ENCODE results near the gene MBTD1.
"Not testable (repeated sequence)": the region's sequence is repeated elsewhere in the genome, so short reads cannot be mapped to it uniquely, and the experiment has no call there.

Gene MBTD1

DNA sequence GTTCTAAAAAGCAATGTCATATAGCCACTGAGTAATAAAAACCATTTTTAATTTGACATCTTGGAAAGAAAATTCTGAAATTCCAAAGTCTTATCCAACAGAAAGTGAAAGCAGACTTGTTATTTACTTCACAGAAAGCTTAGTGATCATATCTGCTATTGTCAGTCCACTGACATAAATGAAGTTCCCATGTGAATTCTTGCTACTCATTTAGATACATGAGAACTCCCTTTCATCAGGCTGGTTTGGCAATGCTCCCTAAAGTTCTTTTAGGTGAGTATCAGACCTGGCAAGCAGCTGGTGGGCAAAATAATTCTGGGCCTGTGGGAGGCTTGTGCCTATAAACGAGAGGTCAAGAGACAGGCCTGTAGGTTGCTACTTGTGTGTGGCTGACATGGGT lies 70.2 kb downstream of the MBTD1 start:
- DNase-seq, result no peak

DNA sequence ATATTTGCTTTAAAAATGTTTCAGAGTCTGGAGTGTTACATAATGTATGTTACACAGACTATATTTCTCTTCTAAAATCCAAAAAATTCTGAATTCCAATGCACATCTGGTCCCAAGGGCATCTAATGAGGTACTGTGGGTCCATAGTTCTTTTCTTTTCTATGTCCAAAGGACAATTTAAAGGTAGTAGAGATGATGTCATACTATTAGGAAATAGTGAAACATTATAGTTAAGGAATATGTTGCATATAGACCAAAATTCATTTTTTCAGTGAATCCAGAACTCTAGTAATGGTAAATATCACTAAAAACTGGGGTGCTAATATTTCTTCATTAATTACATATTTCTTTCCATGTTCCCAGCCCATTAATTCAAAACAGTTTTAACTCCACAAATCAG lies 70.7 kb downstream of the MBTD1 start:
- no peak for DNase-seq

DNA sequence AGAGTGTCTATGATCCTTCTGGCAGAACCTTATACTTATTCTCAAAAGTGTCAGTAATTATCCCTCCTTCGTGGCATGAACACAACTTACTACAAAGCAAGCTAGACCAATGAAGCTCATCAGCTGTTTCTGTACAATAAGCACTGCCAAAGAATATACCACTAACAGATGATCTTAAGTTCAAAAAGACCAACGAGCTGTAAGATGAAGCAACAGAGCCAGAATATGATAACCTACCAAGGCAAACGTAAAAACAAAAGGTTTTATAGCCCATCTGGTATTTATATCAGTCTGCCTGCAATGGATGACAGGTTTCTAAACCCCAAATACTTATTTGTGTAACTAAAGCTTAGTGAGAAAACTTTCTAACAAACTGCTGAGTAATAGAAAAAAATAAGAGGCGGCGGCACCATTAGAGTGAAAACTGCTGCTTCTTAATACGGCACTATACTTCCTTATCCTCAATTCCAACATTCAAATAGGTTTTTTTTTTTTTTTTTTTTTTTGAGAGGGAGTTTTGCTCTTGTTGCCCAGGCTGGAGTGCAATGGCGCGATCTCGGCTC lies 71.5 kb downstream of the MBTD1 start:
- DNase-seq, result no peak

DNA sequence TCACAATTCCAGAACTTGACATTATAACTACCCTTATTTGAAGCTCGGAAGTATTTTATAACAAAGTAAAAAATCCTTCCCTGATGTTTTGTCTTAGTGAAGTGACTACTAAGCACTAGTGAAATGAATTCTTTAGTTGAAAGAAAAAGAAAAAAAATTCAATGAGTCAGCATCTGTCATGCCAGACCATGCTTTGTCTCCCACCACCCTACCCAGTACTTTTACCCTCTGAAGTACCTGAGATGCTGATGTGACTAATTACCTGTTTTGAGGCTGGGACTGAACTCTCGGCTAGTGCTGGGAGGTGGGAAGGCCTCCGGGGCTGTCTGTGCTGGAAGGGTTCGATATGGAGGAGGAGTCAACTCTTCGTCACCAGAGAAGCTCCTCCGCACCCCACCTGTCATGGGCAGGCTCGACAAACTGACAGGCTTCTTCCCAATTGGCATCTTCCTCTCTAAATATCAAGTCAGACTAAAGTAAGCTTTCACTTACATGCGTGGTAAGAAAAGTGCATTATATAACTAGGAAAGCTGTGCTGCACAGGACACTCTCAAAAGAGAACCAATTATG lies 74.0 kb downstream of the MBTD1 start:
- DNase-seq, result peak in 15 of 58 donors; percentile 8 to 46 (median 17)

DNA sequence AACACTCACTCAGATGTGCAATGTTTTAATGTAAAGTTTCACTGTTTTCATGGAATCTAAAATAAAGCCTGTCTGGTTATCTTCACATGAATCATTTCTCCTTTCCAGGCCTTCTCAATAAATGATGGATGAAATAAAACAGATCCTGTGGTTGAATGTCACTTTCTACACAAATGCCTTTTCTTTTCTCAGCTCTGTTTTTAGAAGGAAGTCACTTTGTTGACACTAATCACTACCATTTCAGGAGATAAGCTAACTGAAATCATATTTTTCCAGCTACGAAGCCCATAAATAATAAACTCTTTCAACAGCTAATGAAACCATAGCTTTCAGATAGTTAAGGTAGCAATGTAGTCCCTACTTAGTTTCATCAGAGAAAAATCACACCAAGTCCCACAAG lies 75.7 kb downstream of the MBTD1 start:
- no peak for DNase-seq

DNA sequence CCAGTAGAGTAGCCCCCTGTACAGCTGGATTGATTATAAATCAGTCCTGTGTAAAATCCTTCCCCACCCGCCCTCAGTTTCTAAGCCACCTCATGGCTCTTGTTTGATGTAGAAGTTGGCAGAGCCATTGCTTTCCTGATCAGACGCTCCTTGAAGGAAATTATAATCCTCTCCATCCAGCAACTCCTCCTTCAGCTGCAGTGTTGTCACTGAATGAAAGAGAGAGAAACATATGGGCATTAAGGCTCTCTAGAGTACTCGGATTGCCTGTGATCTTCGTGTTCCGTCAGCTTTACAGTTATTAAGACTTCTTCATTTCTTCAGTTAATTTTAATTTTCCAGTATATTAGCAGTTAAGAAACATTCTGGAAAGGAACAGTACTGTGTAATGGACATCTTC lies 79.4 kb downstream of the MBTD1 start:
- DNase-seq, result no peak

DNA sequence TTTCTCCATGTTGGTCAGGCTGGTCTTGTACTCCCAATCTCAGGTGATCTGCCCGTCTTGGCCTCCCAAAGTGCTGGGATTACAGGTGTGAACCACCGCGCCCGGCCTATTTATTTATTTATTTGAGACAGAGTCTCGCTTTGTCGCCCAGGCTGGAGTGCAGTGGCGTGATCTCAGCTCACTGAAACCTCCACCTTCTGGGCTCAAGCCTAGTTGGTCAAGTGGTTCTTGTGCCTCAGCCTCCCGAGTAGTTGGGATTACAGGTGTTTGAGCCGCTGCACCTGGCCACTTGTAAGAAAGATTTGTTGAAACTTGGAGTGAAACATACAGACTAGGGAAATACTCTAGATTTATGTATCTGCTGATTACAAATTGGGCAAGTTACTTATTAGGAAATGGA lies 87.8 kb downstream of the MBTD1 start:
- DNase-seq, result not testable (repeated sequence)

DNA sequence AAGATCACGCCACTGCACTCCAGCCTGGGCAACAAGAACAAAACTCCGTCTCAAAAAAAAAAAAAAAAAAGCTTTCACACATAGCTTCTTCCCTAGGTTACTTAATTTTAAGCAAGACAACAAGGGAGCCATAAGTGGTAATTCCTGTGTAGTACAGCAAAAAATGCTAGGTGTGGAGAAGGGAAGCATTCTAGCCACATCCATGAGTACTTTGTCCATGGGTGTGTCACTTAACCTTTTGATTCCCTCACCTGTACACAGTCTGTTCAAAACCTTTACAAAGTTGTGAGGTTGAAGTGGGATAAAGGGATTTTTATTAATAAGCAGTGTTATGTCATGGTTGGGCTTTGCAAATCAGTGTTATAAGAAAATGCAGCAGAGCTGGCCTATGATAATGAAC lies 89.1 kb downstream of the MBTD1 start:
- no peak for DNase-seq

DNA sequence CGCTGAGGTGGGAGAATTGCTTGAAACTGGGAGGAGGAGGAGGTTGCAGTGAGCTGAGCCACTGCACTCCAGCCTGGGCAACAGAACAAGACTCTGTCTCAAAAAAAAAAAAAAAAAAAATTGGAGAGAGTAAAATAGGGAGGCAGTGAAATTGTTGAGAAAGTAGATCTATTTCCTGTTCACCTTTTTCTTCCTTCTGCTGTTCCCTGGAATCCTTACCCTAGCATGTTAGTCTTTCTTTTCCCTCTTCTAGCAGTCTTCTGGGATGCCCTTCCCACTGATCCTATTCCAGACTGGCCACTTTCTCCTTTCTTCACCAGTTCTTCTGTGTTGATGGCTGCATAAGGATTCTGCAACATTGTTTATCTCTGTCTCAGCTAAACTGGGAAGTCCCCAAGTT lies 90.5 kb downstream of the MBTD1 start:
- no peak for DNase-seq

DNA sequence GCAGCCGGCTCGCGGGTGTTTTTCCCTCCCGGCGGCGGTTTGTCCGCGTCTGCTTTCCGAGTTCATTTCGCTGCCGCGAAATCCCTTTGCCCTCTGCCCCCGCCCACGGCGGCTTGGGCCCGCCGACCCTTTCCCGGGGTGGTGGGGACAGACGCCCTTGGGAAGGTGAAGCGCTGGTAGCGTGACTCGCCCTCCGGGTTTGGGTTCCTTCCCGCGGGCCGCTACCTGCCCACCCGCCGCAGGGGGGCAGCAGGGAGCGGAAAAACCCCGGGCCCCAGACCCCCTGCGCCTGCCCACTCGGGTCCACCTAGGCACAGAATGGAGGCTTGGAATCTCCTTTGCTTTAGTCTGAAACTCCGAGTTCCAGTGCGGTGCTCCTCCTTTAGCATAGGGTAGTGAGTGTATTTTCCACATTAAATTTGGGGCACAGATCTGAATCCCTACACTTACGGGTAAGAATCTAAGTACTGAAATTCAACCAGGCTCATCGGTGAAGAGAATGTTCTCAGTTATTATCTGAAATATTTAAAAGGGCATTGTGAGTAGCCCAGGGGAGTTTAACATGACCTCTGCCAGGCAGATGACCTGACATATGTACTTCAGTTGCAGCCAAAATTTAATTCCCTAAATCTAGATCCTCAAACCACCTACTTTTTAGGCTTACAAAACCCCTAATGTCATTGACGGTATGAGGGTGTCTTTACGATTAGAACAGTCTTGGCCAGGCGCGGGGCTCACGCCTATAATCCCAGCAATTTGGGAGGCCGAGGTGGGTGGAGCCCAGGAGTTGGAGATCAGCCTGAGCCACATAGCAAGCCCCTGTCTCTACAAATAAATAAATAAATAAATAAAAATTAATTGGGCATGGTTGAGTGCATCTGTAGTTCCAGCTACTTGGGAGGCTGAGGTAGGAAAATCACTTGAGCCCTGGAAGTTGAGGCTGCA lies 92.6 kb downstream of the MBTD1 start:
- peak in 27 of 58 donors; percentile 10 to 65 (median 42) for DNase-seq

DNA sequence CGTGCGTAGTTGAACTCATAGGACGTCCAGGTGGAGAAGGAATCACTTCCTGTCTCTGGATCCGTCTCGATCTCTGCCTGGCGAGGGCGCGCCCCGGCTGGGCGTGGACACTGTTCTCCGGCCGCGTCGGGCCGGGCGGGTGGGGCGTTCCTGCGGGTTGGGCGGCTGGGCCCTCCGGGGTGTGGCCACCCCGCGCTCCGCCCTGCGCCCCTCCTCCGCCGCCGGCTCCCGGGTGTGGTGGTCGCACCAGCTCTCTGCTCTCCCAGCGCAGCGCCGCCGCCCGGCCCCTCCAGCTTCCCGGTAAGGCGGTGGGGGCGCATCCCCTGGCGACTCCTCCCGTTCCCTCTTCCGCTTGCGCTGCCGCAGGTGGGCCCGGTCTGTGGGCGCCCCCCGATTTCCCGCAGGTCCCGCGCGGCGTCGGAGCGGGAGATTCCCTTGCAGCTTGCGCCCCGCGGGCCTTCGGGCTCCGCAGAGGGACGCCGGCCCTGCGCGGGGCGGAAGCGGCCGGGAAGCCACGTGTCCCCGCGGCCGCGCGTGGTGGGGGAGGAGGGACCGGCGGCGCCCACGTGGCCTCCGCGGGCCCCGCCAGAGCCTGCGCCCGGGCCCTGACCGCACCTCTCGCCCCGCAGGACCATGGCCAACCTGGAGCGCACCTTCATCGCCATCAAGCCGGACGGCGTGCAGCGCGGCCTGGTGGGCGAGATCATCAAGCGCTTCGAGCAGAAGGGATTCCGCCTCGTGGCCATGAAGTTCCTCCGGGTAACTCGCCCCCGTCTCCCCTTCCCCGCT lies 93.5 kb downstream of the MBTD1 start, which contains the start of gene NME2:
Gene NME2, plus strand, starts transcription at position 214 of the 789 bp plus-strand sequence. Its CDS starts 420 bp downstream, at position 634.
- DNase-seq, result peak in 57 of 58 donors; percentile 8 to 84 (median 68)

DNA sequence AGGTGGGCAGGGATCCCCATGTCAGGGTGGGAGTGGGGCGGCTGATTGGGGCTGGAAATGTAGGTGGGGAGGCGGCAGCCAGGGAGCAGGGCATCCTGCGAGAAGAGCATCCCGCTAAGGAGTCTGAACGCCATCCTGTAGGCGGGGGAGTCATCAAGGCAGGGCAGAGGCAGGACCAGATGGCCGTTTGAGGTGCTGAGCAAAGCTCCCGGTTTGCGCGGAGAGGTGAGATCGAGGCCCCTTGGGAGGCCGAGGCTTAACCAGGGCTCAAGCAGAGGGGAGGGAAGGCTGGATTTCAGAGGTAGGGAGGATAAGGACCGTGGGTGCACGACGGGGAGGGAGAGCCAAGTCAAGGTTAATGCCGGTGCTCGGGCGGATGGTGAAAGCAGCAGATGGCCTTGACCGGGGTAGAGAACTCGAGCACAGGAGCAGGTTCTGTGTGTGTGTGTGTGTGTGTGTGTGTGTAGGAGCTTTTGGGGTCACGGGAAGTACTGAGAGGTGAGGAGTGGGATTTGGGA lies 94.1 kb downstream of the MBTD1 start:
- peak in 2 of 58 donors; percentile 35 to 67 for DNase-seq

DNA sequence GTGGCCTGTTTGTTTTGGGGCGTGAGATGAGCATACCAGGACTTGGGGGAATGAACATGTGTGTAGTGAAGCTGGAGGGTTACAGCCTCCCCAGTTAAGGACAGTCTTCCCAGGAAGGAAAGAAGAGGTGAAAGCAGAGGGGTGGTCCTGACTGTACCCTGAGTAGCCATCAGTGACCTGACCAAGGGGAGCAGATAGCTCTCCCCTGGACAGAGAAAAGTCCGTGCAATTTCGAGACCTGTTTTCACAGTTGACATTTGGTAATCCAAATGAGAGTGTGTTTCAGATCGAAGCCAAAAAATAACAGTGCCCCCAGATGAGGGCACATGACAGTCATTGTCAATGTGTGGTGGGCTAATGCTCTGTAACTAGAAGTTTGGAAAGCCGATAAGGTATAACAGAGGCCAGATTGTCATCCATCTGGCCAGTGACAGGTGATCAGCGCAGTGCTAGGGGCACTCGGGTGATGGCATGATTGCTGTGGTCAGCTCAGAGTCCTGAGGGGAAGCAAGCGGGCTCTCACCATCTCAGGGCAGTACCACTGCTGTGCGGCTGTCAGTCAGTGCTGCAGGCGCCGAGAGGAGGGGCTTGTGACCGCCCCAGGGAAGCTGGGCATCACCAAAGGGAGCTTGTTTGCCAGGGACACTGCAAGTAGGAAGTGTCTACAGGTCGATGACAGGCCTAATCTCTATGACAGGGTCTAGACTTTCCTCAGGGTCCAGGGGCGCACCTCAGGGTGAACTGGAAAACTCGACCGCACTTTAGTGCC lies 94.8 kb downstream of the MBTD1 start:
- DNase-seq, result peak in 2 of 58 donors; percentile 2 to 13

DNA sequence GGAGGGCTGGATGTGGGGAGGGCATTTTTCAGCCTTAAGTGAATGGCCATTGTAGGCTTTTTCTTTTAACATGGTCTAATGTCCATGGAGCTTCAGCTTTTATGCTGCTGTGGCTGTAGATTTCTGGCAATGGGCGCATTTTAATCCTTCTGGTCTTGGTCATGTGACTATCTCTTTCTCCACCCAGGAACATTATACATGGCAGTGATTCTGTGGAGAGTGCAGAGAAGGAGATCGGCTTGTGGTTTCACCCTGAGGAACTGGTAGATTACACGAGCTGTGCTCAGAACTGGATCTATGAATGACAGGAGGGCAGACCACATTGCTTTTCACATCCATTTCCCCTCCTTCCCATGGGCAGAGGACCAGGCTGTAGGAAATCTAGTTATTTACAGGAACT lies 98.3 kb downstream of the MBTD1 start:
- no peak for DNase-seq

DNA sequence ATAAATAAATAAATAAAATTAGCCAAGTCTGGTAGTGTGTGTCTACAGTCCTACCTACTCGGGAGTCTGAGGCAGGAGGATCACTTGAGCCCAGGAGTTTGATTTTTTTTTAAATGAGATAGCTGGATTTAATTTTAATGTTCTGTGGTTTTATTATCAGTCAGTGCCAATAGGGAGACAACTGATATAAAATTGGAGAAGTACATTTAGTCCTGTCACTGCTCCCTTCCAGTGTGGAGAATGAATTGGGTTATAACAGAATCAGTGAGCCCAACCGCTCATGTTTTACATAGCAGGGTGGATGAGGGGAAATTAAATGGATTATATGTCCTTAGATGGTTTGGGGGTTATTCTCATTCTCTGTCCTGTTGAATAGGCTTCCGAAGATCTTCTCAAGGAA lies 100.2 kb downstream of the MBTD1 start:
- no peak for DNase-seq

DNA sequence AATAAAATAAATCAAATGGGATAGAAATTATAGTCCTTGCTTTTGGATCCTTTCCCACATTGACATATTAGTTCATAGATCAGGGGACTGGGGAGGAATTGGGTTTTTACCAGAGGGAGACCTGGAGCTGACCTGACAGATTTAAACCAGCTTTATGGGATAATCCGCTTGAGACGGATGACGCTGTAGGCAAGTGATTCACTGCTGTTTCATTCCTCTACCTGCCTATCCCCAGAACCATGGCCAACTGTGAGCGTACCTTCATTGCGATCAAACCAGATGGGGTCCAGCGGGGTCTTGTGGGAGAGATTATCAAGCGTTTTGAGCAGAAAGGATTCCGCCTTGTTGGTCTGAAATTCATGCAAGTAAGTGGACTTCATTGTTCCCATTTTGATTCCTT lies 104.4 kb downstream of the MBTD1 start:
- DNase-seq, result no peak

DNA sequence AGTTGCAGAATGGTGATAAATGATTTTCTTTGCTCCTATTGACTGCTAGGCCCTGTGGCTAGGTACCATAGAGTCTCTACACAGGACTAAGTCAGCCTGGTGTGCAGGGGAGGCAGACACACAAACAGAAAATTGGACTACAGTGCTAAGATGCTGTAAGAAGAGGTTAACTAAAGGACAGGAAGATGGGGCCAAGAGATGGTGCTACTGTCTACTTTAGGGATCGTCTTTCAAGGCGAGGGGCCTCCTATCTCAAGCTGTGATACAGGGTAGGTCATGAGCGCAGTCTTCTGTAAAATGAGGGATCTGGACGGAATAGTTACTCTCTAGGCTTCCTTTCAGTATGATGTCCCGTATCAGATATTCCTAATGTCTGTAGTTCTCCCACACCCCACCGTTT lies 105.7 kb downstream of the MBTD1 start:
- peak in 1 of 58 donors; percentile 26 for DNase-seq

DNA sequence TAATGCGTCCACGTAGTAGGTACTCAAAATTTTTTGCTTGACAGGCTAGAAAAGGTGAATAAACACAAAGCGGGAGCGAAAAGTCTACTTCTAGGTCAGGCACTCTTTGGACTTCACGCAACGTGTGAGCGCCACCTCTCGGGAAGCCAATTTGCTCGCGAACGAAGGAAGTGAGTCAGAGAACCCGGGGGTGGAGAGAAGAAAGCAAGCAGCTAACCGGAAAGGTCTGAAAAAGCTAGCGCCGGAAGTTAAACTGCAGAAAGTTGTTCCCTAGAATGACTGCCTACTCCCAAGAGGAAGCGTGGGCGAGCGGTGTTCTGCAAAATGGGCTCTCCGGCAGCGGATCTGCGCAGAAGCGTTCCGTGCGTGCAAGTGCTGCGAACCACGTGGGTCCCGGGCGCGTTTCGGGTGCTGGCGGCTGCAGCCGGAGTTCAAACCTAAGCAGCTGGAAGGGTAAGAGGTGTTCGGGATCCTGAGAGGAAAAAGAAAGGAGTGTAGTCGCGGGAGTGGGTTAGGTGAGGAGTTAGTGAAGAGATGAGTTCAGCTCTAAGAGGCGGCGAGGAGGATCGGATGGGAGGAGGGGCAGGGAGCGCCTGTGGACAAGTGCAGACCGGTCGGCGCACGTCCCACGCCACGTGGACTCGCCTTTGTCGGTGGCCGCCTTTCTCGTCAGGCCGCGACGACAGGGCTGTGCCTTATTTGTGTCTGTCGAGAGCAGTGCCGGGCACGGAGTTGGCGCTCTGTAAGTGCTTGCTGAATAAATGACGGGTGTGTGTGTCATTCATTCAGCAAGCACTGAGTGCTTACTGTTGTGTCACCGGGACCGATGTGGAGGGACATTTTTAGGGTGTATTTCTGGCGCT lies 106.4 kb downstream of the MBTD1 start, which contains the start of gene NME1:
Gene NME1, plus strand, starts transcription at position 350 of the 863 bp plus-strand sequence. CDS start 2,096 bp downstream, outside the sequence.
- peak; percentile 78 to 99 (median 98) for DNase-seq

DNA sequence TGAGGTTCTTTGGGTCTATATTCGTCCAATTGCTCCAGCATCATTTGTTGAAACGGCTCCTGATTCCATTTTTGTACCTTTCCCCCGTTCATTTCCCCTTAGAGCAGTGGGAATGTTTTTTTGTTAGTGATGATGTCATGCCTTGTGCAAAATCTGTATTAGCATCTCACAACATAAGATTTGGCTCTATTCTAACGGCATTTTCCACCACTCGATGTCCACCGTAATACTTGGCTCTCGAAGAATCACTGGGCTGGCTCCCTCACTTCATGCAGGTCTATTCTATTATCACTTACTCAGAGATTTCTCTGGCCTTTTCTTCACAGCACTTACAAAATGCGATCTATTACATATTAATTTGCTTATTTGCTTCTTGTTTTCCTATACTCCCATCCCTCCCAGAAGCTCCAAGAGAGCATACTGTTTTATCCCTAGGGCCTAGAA lies 107.1 kb downstream of the MBTD1 start:
- DNase-seq, result peak in 2 of 58 donors; percentile 17 to 48

Measured in anterior cingulate cortex (tissue), 58 donors.